Measurements from ENCODE around the gene TBL3. TPM values are rescaled to one million over a fixed set of nuclear protein-coding genes. Genes with fewer than 3 reads are reported as not detected.
"Not testable (repeated sequence)": the region's sequence is repeated elsewhere in the genome, so short reads cannot be mapped to it uniquely, and the experiment has no call there.

TBL3 gene
- total and polyA plus RNA-seq, 2 experiments from 2014 or later = 67.3 to 94.7 TPM

GRCh38 chr16:1936945-1937479 is 34.8 kb upstream of the TBL3 start:
- no peaks in the 10 kb centered on the region for H3K9me3 ChIP-seq (ENCODE audit: low read depth)
- no peaks in the 10 kb centered on the region for H3K4me1 ChIP-seq (ENCODE audit: low read depth)
- H3K36me3 ChIP-seq = no peaks in the 10 kb centered on the region
- H3K27me3 ChIP-seq = no peaks in the 10 kb centered on the region
- H3K4me3 ChIP-seq = no peak overlapping the region
- TF ChIP-seq, protein P1, sequence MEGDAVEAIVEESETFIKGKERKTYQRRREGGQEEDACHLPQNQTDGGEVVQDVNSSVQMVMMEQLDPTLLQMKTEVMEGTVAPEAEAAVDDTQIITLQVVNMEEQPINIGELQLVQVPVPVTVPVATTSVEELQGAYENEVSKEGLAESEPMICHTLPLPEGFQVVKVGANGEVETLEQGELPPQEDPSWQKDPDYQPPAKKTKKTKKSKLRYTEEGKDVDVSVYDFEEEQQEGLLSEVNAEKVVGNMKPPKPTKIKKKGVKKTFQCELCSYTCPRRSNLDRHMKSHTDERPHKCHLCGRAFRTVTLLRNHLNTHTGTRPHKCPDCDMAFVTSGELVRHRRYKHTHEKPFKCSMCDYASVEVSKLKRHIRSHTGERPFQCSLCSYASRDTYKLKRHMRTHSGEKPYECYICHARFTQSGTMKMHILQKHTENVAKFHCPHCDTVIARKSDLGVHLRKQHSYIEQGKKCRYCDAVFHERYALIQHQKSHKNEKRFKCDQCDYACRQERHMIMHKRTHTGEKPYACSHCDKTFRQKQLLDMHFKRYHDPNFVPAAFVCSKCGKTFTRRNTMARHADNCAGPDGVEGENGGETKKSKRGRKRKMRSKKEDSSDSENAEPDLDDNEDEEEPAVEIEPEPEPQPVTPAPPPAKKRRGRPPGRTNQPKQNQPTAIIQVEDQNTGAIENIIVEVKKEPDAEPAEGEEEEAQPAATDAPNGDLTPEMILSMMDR (IDR thresholded peaks at IDR 0.05; ENCODE audit: low read depth, low read length) = no peak
- no peak overlapping the region for H3K27ac ChIP-seq
- DNase-seq (ENCODE audit: low read depth in 1 of 2, low spot score in 1 of 2) = no peak

DNA sequence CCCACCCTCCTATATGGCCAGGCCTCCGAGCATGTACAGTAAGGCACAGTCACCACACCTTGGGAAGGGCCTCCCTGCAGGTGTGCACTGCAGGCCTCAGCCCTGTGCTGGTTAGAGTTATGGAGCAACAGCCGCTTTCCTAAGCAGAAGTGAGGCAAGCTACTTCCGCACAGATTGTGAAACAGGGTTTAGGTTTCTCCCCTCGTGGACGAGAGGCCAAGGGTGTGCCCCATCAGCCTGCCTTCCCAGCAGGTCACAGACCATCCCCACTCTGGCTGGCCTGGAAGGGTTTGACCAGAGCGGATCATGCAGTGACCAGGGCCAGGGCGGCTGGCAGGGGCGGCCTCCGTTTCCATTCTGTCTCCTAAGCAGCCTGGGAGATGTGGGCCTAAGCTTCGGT is 33.5 kb upstream of the TBL3 start:
- Histone ChIP-seq H3K36me3 (no peaks in the 10 kb centered on the region), H3K27ac (no peak overlapping the region), H3K4me3 (no peak overlapping the region), H3K27me3 (no peaks in the 10 kb centered on the region), H3K9me3 (ENCODE audit: low read depth) (no peaks in the 10 kb centered on the region), H3K4me1 (ENCODE audit: low read depth) (no peaks in the 10 kb centered on the region)
- TF ChIP-seq, protein P1 (IDR thresholded peaks at IDR 0.05; ENCODE audit: low read depth, low read length) = no peak
- DNase-seq (ENCODE audit: low read depth in 1 of 2, low spot score in 1 of 2) = no peak

DNA sequence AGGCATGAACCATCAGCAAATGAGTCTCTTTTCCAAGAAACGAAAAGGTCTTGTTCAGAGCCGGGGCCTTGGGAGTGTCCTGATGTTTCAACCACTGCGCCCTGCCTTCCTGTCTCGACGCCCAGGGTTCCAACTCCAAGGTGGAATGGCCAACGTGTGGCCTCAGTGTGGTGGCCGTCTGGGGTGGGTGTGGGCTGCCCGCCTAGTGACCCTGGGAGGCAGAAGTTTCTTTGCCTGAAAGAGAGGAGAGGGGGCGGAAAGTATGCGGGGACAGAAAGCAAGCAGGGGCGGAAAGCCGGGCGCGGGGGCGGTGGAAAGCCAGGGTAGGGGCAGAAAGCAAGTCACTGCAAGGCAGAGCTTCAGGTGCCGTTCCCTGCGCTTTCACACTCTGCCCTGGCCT is 32.9 kb upstream of the TBL3 start:
- H3K4me3 ChIP-seq = no peak overlapping the region
- TF ChIP-seq, protein P1 (IDR thresholded peaks at IDR 0.05; ENCODE audit: low read depth, low read length) = no peak
- no peaks in the 10 kb centered on the region for H3K9me3 ChIP-seq (ENCODE audit: low read depth)
- no peaks in the 10 kb centered on the region for H3K4me1 ChIP-seq (ENCODE audit: low read depth)
- no peak overlapping the region for H3K27ac ChIP-seq
- H3K36me3 ChIP-seq = no peaks in the 10 kb centered on the region
- DNase-seq (ENCODE audit: low read depth in 1 of 2, low spot score in 1 of 2) = no peak
- no peaks in the 10 kb centered on the region for H3K27me3 ChIP-seq

- H3K27ac ChIP-seq; H3K27me3 ChIP-seq; H3K36me3 ChIP-seq; H3K9me3 ChIP-seq (ENCODE audit: low read depth); H3K4me3 ChIP-seq; H3K4me1 ChIP-seq (ENCODE audit: low read depth); DNase-seq (ENCODE audit: low read depth in 1 of 2, low spot score in 1 of 2): not testable (repeated sequence)
Observed at GRCh38 chr16:1939833-1940232, 32.0 kb upstream of the TBL3 start.

DNA sequence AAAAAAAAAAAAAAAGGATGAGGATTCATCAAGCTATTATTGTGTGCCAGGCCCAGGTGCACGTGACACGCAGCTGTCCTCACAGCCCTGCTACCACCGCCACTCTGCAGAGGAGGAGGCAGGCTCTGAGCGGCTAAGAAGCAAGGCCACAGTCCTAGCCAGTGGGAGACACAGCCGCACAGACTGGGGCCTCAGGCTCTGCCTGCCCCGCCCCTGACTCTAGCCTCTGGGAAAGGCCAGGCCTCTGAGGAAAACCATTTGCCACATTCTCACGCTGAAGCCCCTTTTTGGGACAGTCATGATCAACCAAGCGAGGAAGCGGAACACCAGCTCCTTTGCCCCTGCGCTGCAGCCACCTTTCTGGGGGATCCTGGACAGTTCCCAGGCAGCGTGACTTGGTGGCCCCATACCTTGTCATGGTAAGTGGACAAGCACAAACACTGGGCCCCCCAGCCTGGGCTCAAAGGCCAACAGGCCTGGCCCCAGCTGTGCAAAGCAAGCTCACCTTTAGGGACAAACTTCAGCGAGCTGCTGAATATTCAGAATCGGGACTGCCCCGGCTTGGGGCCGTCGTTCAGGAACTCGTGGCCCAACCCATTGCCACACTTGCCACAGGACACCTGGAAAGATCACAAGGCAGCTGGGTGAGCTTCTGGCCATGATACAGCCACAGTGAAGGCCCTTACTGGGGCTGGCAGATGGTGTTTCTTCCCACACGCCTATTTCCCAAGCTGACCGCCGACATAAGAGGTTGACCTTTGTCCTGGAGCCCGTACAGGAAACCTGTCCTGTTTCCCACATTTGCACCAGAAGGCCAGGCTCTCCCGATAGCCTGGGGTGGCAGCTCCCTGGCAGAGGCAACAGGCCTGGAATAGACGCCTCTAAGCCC is 31.3 kb upstream of the TBL3 start:
- Histone ChIP-seq H3K9me3 (ENCODE audit: low read depth) (no peaks in the 10 kb centered on the region), H3K4me3 (no peak overlapping the region), H3K36me3 (no peaks in the 10 kb centered on the region), H3K27me3 (no peaks in the 10 kb centered on the region), H3K4me1 (ENCODE audit: low read depth) (no peaks in the 10 kb centered on the region), H3K27ac (no peak overlapping the region)
- DNase-seq (ENCODE audit: low read depth in 1 of 2, low spot score in 1 of 2) = no peak
- TF ChIP-seq, protein P1 (IDR thresholded peaks at IDR 0.05; ENCODE audit: low read depth, low read length) = no peak

Data from cardiac muscle cell (in vitro differentiated cells and primary cell).